ENCODE results near the gene FAM170A.

The FAM170A gene, protein sequence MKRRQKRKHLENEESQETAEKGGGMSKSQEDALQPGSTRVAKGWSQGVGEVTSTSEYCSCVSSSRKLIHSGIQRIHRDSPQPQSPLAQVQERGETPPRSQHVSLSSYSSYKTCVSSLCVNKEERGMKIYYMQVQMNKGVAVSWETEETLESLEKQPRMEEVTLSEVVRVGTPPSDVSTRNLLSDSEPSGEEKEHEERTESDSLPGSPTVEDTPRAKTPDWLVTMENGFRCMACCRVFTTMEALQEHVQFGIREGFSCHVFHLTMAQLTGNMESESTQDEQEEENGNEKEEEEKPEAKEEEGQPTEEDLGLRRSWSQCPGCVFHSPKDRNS

GRCh38 chr5:119629339-119629738 lies at the start of gene FAM170A:
Gene FAM170A (plus strand): TSS chr5:119629558. CDS start chr5:119629769, 211 bp downstream.
- DNase-seq: no peak

DNA sequence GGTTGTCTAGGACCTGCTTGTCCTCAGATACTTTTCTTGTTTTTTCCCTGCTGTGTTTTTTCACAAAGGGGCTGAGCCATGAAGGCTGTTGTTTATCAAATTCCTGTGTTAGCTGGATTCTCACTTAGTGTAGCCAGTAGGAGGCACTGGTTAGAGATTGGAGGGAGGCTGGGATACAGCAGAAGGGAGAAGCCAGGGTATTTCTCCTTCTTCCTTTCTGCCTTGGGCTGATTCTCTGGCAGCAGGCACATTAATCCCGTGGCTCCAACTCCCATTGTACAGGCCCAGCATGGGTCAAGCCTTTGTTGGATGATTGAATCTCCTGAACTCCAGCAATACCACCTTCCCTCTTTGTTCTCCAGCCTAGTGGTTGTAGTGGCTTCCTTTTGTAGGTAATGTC lies 46.4 kb upstream of the FAM170A start:
- DNase-seq: no peak

DNA sequence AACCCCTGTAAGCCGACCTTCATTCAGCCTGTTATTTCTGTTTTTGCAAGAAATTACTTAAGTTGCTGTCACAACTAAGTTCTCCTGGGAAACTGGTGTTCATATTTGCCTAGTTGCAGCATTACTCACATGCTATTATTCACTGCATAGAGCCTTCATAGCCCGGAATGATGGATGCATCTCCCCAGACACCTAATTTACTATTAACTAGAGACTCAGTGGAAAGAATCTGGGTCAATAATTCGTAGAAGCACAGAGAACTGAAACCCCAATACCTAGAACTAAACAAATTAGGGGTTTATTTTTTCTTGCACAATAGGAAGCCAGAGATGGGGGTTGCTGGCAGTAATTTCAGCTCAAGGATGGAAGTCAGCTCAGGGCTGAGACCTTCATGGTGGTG lies 45.7 kb upstream of the FAM170A start:
- no peak for DNase-seq

DNA sequence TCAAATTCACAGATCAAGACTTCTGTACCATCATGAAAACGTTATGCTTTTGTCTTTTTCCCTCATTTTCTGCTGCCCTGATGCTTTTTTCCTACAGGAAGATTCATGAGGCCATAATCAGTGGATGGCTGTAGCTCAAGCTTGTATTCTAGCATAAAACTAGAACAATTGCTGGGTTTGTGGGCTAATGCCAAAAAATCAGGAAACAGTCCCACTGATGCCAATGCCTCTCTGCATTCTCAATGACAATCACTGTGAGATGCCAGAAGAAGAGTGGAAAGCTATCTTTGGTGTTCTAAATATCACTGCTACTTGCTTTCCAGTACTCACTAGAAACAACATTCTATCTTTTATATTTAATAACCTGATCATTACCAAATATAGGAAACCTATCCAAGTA lies 33.3 kb upstream of the FAM170A start:
- no peak for DNase-seq

- DNase-seq: no peak
These were observed 31.5 kb upstream of the FAM170A start for GRCh38 chr5:119597728-119598298.

DNA sequence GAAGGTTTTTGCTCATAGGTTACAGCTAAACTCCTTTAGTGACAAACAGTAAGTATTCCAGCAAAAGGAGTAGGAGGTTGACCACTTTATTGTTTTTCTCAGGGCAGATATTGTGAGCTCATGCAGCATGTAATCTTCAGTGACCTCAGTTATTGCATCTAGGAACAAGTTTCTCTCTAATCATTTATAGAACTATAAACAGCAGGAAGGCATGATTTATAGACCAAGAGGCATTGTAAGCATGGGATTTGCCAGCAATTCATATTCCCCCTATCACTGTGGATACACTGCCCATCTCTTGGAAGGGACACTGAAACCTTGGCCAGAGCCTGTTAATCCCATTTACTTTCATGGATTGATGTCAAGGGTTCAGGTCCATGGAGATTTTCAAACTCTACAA lies 15.4 kb upstream of the FAM170A start:
- DNase-seq: no peak

DNA sequence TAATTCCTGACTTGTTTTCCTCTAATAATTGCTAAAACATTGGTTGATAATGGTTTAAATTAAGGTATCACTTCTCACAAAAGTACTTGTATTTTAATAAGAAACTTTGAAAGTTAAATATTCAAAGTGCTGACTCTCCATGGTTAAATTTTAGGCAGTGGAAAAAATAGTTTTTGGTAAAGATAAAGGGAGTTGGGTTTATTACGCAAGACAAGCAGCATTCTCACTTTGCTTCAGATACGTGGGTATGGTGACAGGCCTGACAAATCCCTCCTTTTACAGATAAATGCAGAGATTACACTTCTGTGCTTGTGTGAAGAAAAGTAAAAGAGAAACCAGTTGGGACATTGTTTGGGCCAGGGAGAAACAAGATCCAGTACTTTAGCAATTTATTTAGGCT lies 14.5 kb upstream of the FAM170A start:
- no peak for DNase-seq

GRCh38 chr5:119626086-119626485 lies 3.3 kb upstream of the FAM170A start:
- no peak for DNase-seq

- no peak for DNase-seq
These were observed 1.5 kb downstream of the FAM170A start for GRCh38 chr5:119630752-119631440.

DNA sequence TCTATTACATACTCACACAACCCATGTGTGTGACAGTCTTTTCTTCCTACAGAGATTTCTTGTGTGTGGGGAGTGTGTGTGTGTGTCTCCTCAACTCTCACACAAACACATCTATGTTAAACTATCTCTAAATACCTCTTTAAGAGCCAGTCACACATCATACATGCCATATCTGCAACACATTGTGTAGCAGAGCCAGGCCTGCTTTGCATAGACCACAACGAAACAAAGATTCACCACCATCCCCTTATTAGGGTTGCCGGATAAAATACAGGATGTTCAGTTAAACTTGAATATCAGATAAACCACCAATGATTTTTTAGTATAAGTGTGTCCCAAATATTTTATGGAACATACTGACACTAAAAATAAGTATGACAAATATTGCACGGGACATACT lies 2.3 kb downstream of the FAM170A start:
- no peak for DNase-seq

GRCh38 chr5:119651486-119651885 lies 22.1 kb downstream of the FAM170A start:
- no peak for DNase-seq

DNA sequence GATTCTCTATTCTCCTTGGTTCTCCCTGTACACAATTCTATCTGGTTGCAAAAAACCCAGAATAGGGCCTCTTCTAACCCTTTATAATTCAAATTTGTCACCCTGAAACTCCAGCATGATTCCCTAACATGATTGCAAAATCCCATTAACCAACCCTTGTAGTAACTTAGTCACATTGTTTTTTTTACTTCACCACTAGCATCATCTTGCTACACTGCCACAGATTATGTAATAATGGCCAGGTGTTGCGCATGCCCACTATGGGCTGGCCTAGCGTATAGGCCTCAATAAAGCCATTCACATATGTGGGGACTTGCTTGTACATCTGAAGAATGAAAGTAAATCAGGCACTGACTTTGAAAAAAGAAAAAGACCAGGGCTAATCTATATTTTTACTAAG lies 25.7 kb downstream of the FAM170A start:
- no peak for DNase-seq

DNA sequence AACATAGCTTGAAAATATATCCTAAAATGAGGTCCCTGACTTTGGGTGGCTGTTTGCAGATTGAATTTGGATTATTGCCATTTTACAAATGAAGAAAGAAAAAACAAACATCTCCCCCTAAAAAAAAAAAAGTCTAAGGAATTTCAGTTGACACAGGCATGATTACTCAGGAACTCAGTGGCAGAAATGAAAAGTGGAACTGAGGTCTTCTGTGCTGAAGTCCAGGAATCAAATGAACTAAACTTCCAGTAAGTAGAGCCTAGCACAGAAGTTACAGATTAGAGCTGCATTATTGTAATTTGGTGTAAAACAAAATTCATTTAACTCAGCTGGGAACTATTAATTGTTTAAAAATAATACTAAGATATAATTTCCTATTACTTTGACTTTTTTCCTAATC lies 26.7 kb downstream of the FAM170A start:
- DNase-seq: no peak

DNA sequence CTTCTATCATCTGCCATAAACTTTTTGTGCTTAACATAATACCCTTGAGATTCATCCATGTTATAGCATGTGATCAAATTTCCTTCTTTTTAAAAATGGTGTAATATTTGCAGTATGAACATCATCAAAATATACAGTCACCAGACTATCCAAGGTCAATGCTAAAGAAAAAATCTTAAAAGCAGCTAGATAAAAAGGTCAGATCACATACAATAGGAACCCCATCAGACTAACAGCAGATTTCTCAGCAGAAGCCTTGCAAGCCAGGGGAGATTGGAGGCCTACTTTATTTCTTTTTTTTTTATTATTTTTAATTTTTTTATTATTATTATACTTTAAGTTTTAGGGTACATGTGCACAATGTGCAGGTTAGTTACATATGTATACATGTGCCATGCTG lies 37.2 kb downstream of the FAM170A start:
- DNase-seq: no peak

DNA sequence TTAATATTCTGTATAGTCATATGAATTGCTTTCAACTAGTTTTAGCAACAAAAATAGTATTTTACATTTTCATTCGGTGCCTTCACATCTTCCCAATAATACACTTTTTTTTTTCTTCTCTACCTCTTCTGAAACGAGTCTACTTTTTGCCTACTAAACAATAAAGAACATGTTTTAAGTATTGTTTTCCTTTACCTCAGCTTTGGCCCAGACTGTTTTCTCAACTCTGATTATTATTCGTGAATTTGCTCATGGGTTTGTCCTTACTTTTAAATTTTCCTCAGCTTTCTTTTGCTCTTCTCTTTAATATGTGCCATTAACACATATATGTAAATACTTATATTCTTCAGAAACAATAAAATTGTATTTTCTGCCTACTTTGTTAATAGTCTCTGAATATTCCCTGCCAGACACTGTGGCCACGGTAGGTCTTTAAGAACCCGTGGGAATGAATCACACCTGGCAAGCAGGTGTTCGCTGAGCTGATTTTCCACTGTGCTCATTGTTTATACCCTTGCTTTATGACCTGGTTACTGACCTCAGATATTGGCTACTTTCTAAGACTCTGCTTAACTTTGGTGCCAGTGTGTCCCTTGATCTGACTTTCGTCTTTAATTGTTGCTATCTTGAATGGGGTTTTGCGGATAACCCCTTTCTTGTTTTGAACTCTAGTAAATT lies 49.1 kb downstream of the FAM170A start:
- DNase-seq: no peak

DNA sequence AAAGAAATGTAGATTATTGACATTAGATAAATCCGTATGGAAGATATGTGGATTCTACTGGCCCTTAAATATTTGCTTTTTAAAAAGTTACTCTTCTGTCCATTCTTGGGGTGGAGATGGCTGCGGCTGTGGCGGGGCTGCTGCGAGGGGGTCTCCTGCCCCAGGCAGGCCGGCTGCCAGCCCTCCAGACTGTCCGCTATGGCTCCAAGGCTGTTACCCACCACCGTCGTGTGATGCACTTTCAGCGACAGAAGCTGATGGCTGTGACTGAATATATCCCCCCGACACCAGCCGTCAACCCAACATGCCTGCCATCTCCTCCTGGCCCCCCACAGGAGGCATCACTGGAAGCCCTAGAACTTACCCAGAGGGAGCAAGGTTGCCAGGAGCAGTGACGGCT lies 50.7 kb downstream of the FAM170A start:
- DNase-seq: no peak

- no peak for DNase-seq
These were observed 52.4 kb downstream of the FAM170A start for GRCh38 chr5:119681734-119682133.

DNA sequence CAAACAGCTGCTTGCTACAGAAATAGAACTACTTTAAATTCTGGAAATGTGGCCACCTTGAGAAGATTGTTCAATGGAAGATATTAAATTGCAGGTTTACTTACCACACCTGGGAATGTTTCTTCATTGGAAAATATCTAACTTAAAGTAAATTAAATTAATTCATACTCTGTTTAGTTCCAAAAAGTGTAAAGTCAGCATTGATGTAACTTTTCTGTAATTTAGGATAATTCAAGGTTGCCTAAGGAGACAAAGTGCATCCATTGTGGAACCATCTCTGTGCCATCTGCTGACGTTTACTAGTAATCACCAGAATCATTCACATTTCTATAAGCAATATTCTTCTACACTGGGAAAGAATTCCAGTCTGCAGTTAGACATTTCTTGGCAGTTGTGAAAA lies 53.0 kb downstream of the FAM170A start:
- no peak for DNase-seq

Data from stimulated activated CD4-positive, alpha-beta T cell treated with anti-CD3 and anti-CD28 coated beads, Interleukin-4, amount 100 ng/mL, for 24 hours (primary cell).